K562 (cell line): ENCODE data around the gene DLX2.

ENCODE experiments used
- ATF6 ChIP-seq: sonication (generic); formaldehyde crosslinking; IDR thresholded peaks from 2 replicates; pipeline ENCODE4 v1.4.0; 2020; ENCODE audit warnings: mild to moderate bottlenecking, missing genetic modification reagents
- BCL6 ChIP-seq: fragments of 250-450 bp; sonication (Bioruptor Pico); IDR thresholded peaks from 2 replicates; pipeline ENCODE4 v1.4.0; 2020
- BDP1 ChIP-seq: IDR thresholded peaks from 3 replicates; pipeline ENCODE4 v1.6.1; 2011; ENCODE audit not compliant: insufficient read length, insufficient read depth
- BHLHE40 ChIP-seq: IDR thresholded peaks from 2 replicates; pipeline ENCODE4 v1.6.1; 2011; ENCODE audit warnings: low read length, improper control_type of control experiment
- ETV1 ChIP-seq: fragments of 450-650 bp; conservative IDR thresholded peaks from 2 replicates; pipeline ENCODE4 v1.6.1; 2016; ENCODE audit warnings: missing genetic modification characterization, control low read depth, low read depth, missing compliant biosample characterization
- FOXA1 ChIP-seq: fragments of 450-650 bp; IDR thresholded peaks from 2 replicates; pipeline ENCODE4 v1.6.1; 2016; ENCODE audit warnings: mild to moderate bottlenecking, borderline replicate concordance
- MLLT1 ChIP-seq, 2 experiments: fragments of 450-650 bp; IDR thresholded peaks; 2 replicates each; pipeline ENCODE4 v1.6.1; 2016
- POLR2AphosphoS5 ChIP-seq: IDR thresholded peaks from 2 replicates; pipeline ENCODE4 v1.6.1; 2011; ENCODE audit warnings: mild to moderate bottlenecking, low read depth, low read length, moderate library complexity; ENCODE audit not compliant: control insufficient read depth, insufficient read depth
- POU5F1 ChIP-seq: fragments of 150-350 bp; IDR thresholded peaks from 2 replicates; pipeline ENCODE4 v1.6.1; 2014; ENCODE audit warnings: borderline replicate concordance, low read length, low read depth, mild to moderate bottlenecking; ENCODE audit not compliant: partially characterized antibody
- ZNF507 ChIP-seq: conservative IDR thresholded peaks from 2 replicates; pipeline ENCODE4 v1.6.1; 2017; ENCODE audit warnings: missing genetic modification characterization, missing compliant biosample characterization
- TF ChIP-seq, protein P1 (sequence below): IDR thresholded peaks from 2 replicates; pipeline ENCODE4 v1.6.1; 2012; ENCODE audit warnings: low read depth, low read length, improper control_type of control experiment, borderline replicate concordance

- TF ChIP-seq BCL6 (CRISPR knock-in tag): no peak
- no peak for TF ChIP-seq BHLHE40
- TF ChIP-seq, protein P1, sequence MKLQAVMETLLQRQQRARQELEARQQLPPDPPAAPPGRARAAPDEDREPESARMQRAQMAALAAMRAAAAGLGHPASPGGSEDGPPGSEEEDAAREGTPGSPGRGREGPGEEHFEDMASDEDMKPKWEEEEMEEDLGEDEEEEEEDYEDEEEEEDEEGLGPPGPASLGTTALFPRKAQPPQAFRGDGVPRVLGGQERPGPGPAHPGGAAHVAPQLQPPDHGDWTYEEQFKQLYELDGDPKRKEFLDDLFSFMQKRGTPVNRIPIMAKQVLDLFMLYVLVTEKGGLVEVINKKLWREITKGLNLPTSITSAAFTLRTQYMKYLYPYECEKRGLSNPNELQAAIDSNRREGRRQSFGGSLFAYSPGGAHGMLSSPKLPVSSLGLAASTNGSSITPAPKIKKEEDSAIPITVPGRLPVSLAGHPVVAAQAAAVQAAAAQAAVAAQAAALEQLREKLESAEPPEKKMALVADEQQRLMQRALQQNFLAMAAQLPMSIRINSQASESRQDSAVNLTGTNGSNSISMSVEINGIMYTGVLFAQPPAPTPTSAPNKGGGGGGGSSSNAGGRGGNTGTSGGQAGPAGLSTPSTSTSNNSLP: no peak
- no peak for TF ChIP-seq ZNF507
- TF ChIP-seq FOXA1: no peak
- TF ChIP-seq ATF6 (CRISPR knock-in tag): no peak
- TF ChIP-seq BDP1: no peak
- no peak for TF ChIP-seq MLLT1 (IDR thresholded peaks at IDR 0.05)
- TF ChIP-seq POU5F1: no peak
- TF ChIP-seq POLR2AphosphoS5: no peak
- TF ChIP-seq ETV1: no peak
Observed at GRCh38 chr2:172120118-172120517, 17.4 kb upstream of the DLX2 start.
